ENCODE measurements around the gene FGF13. TPM values are rescaled to one million over a fixed set of nuclear protein-coding genes. Genes with fewer than 3 reads are reported as not detected.
A peak's percentile ranks its signal among the peaks of the same experiment; 100 is the strongest.

The FGF13 gene
- 60.2 TPM for polyA plus RNA-seq (2013, experiment 1 of 2)
- 61.5 TPM for polyA plus RNA-seq (2013, experiment 2 of 2)

DNA sequence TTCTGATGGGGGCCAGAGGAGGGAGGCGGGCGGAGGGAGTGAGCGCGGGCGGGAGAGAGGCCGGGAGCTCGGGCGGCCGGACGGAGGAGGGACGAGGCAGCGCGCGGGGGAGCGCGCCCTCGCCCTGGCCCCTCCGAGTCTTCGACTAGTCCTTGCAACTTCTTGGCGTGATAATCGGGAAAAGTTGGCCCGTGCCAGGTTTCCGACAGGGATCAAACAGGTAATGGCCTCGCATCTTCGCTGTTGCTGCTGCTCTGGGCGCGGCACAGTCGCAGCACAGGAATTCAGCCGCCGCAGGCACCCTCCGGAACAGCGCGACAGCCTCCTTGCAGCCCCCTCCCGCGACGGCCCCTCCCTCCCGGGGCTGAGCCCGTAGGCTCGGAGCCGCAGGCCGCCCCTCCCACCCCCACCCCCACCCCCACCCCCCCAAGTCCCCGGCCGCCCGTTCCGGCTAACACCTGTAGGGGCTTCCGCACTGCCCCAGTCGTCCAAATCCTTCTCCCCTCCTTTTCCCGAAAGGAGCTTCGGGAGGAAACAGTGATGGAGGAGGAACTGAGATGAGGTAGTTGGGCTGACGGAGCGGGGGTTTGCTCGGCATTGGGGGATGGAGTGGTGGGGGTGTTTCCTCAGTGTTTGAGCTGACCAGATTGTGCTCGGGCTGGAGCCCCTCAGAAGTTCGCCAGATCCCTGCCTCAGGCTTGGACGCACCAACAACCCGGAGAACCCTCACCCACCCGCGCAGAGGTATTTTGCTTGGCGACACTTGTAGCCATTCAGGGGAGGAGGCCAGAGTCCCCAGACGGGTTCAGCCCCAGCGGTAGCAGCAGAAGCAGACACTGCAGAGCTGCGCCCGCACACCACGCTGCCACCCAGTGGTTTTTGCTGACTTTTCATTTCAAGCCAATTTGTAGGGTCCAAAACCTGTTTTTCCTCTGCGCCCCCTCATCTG lies at the start of gene FGF13:
Gene FGF13 (minus strand): TSS at position 319 of the 949 bp plus-strand sequence. CDS start 714 bp downstream, outside the sequence.
- WGBS (ENCODE audit: extremely low coverage, insufficient coverage, low lambda C conversion rate) = no CpG with 5 or more reads among the region's 65 CpGs
- peak within 1 kb of the TSS; percentile 84 for H3K9ac ChIP-seq (ENCODE audit: low read length)
- DNase-seq = peak; percentile 86
- H3K79me1 ChIP-seq (ENCODE audit: low read length) = no peaks in the 10 kb centered on the region
- peak within 1 kb of the TSS; percentile 4 for H3K4ac ChIP-seq (ENCODE audit: low read depth, low read length)
- H3K27me3 ChIP-seq (ENCODE audit: insufficient read depth, low read length, poor library complexity) = no peaks in the 10 kb centered on the region
- no peak within 1 kb of the TSS for H2BK120ac ChIP-seq (ENCODE audit: low read depth, low read length)
- peak within 1 kb of the TSS; percentile 71 for H3K4me3 ChIP-seq (ENCODE audit: low read length)
- H3K36me3 ChIP-seq (ENCODE audit: control insufficient read depth, insufficient read depth, low read length) = no peaks in the 10 kb centered on the region
- peak within 1 kb of the TSS; percentile 88 for H3K18ac ChIP-seq (ENCODE audit: low read length)
- no peak within 1 kb of the TSS for H2BK5ac ChIP-seq (ENCODE audit: low read length)
- H3K27ac ChIP-seq (ENCODE audit: low read depth, low read length) = peak within 1 kb of the TSS; percentile 93
- no peaks in the 10 kb centered on the region for H3K4me1 ChIP-seq (ENCODE audit: control insufficient read depth, low read depth, low read length)
- no peak within 1 kb of the TSS for H2BK15ac ChIP-seq (replicated peaks; ENCODE audit: low read depth)
- H3K4me2 ChIP-seq (ENCODE audit: low read length) = peak within 1 kb of the TSS; percentile 62
- peak within 1 kb of the TSS; percentile 91 for H3K56ac ChIP-seq (ENCODE audit: low read length)
- H4K5ac ChIP-seq (ENCODE audit: low read length) = no peak within 1 kb of the TSS
- no peak within 1 kb of the TSS for H4K8ac ChIP-seq (ENCODE audit: low read depth, low read length)
- H3K79me2 ChIP-seq (ENCODE audit: control insufficient read depth, insufficient read depth, low read length) = peaks cover 15% of the 10 kb centered on the region
- H3K23ac ChIP-seq (ENCODE audit: low read length) = no peak within 1 kb of the TSS
- no peak within 1 kb of the TSS for H2AK5ac ChIP-seq (ENCODE audit: low read length)

DNA sequence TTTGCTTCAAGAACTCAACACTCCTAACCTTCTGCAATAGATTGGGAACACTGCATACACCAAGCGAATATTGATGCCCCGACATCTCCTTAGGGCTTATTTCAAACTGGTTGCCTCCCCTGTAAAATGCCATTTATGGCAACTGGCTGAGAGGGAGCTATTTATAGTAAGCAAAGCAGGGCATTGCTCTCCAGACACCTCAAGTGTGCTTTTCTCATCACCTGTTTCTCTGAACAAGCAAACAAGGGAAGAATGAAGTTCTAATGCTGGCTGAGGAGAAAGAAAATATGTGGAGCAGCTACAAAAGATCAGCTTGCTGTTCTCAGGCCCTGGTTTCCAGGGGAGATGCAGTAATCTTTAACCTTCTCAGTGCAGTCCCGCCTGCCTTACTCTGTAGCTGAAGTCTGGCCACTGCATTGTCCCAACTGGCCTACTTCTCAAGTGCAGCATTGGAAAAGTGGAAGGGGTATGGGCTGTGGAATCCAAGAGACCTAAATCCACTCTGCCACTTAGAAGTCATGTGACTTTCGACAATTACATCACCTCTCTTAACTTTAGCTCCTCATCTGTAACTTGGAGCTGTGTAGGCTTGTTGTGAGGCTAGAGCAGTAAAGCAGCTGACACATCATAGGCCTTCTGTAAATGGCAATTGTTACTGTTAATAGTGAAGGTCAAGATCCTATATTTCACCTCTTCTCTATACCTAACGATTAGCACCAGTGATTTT lies 47.9 kb upstream of the FGF13 start:
- Histone ChIP-seq H4K8ac (ENCODE audit: low read depth, low read length) (no peak overlapping the region), H2BK5ac (ENCODE audit: low read length) (no peak overlapping the region), H3K4me3 (ENCODE audit: low read length) (no peak overlapping the region), H3K9ac (ENCODE audit: low read length) (no peak overlapping the region), H3K4ac (ENCODE audit: low read depth, low read length) (no peak overlapping the region), H4K5ac (ENCODE audit: low read length) (no peak overlapping the region), H3K4me2 (ENCODE audit: low read length) (no peak overlapping the region), H3K23ac (ENCODE audit: low read length) (no peak overlapping the region), H3K27ac (ENCODE audit: low read depth, low read length) (no peak overlapping the region), H3K27me3 (ENCODE audit: insufficient read depth, low read length, poor library complexity) (no peaks in the 10 kb centered on the region), H3K18ac (ENCODE audit: low read length) (no peak overlapping the region), H2BK15ac (replicated peaks; ENCODE audit: low read depth) (no peak overlapping the region), H3K79me1 (ENCODE audit: low read length) (no peaks in the 10 kb centered on the region), H2BK120ac (ENCODE audit: low read depth, low read length) (no peak overlapping the region), H3K79me2 (ENCODE audit: control insufficient read depth, insufficient read depth, low read length) (no peaks in the 10 kb centered on the region), H3K56ac (ENCODE audit: low read length) (no peak overlapping the region), H3K36me3 (ENCODE audit: control insufficient read depth, insufficient read depth, low read length) (no peaks in the 10 kb centered on the region), H2AK5ac (ENCODE audit: low read length) (no peak overlapping the region), H3K4me1 (ENCODE audit: control insufficient read depth, low read depth, low read length) (no peaks in the 10 kb centered on the region)
- no CpG with 5 or more reads among the region's 5 CpGs for WGBS (ENCODE audit: extremely low coverage, insufficient coverage, low lambda C conversion rate)
- DNase-seq = no peak

DNA sequence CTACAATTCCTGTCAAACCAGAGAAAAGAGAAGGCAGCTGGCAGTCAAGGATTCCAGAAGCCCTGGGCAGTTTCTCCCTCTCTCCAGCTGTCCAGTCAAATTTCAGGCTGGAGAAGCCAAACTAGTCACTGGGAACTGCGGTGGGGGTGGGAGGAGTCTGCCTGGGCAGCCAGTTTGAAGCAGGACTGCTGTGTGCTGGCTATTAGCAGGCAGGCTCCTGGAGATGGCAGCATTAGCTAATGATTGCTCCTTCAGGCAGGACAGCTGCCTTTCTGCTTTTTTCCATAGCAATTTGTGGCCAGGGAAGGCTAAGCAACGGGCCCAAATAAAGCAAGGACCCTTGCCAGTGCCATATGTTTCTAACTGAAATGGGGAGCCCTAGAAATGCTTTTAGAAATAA lies 44.7 kb upstream of the FGF13 start:
- Histone ChIP-seq H3K18ac (ENCODE audit: low read length) (no peak overlapping the region), H3K4ac (ENCODE audit: low read depth, low read length) (no peak overlapping the region), H4K8ac (ENCODE audit: low read depth, low read length) (no peak overlapping the region), H3K9ac (ENCODE audit: low read length) (no peak overlapping the region), H3K79me1 (ENCODE audit: low read length) (no peaks in the 10 kb centered on the region), H4K5ac (ENCODE audit: low read length) (no peak overlapping the region), H3K4me2 (ENCODE audit: low read length) (no peak overlapping the region), H2AK5ac (ENCODE audit: low read length) (no peak overlapping the region), H2BK120ac (ENCODE audit: low read depth, low read length) (no peak overlapping the region), H2BK15ac (replicated peaks; ENCODE audit: low read depth) (no peak overlapping the region), H3K56ac (ENCODE audit: low read length) (no peak overlapping the region), H3K4me1 (ENCODE audit: control insufficient read depth, low read depth, low read length) (no peaks in the 10 kb centered on the region), H3K36me3 (ENCODE audit: control insufficient read depth, insufficient read depth, low read length) (no peaks in the 10 kb centered on the region), H2BK5ac (ENCODE audit: low read length) (no peak overlapping the region), H3K23ac (ENCODE audit: low read length) (no peak overlapping the region), H3K27ac (ENCODE audit: low read depth, low read length) (no peak overlapping the region), H3K27me3 (ENCODE audit: insufficient read depth, low read length, poor library complexity) (no peaks in the 10 kb centered on the region), H3K79me2 (ENCODE audit: control insufficient read depth, insufficient read depth, low read length) (no peaks in the 10 kb centered on the region), H3K4me3 (ENCODE audit: low read length) (no peak overlapping the region)
- WGBS (ENCODE audit: extremely low coverage, insufficient coverage, low lambda C conversion rate) = no CpG with 5 or more reads among the region's 2 CpGs
- peak; percentile 78 for DNase-seq

DNA sequence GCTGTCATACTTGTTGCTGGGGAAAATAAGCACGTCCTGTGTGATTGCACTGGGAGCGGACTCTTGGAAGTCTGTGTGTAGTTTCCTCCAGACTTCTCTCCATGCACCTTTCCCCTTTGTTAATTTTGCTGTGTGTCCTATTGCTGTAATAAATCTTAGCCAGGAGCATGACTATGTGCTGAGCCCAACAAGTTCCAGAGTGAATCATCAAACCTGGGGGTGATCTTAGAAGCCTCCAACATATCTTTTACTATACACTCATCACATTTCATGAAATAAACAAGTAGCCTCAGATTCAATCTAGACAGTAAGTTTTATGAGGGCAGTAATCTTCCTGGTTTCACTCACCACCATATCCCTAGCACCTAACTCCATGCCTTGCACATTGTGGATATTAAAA lies 43.3 kb upstream of the FGF13 start:
- Histone ChIP-seq H3K4me2 (ENCODE audit: low read length) (no peak overlapping the region), H3K56ac (ENCODE audit: low read length) (no peak overlapping the region), H3K79me1 (ENCODE audit: low read length) (no peaks in the 10 kb centered on the region), H2AK5ac (ENCODE audit: low read length) (no peak overlapping the region), H3K27me3 (ENCODE audit: insufficient read depth, low read length, poor library complexity) (no peaks in the 10 kb centered on the region), H3K4me1 (ENCODE audit: control insufficient read depth, low read depth, low read length) (no peaks in the 10 kb centered on the region), H3K79me2 (ENCODE audit: control insufficient read depth, insufficient read depth, low read length) (no peaks in the 10 kb centered on the region), H3K23ac (ENCODE audit: low read length) (no peak overlapping the region), H3K18ac (ENCODE audit: low read length) (no peak overlapping the region), H2BK15ac (replicated peaks; ENCODE audit: low read depth) (no peak overlapping the region), H3K4ac (ENCODE audit: low read depth, low read length) (no peak overlapping the region), H4K8ac (ENCODE audit: low read depth, low read length) (no peak overlapping the region), H3K27ac (ENCODE audit: low read depth, low read length) (no peak overlapping the region), H3K9ac (ENCODE audit: low read length) (no peak overlapping the region), H3K36me3 (ENCODE audit: control insufficient read depth, insufficient read depth, low read length) (no peaks in the 10 kb centered on the region), H2BK5ac (ENCODE audit: low read length) (no peak overlapping the region), H3K4me3 (ENCODE audit: low read length) (no peak overlapping the region), H4K5ac (ENCODE audit: low read length) (no peak overlapping the region), H2BK120ac (ENCODE audit: low read depth, low read length) (no peak overlapping the region)
- DNase-seq = no peak
- WGBS (ENCODE audit: extremely low coverage, insufficient coverage, low lambda C conversion rate) = no CpG with 5 or more reads among the region's 2 CpGs

DNA sequence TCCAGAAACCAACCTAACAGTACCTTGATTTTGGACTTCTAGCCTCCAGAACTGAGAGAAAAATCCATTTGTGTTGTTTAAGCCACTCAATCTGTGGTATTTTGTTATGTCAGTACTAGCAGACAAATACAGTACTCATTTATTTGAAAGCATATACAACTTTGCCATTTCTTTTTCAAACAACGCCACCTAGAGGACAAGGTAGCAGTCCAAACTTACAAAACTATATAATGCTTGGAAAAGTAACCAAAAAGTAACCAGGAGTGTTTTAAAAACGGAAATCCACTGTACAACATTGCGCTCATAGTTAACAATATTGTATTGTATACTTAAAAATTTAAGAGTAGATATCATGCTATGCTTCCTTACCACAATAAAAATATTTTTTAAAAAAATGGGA lies 37.0 kb upstream of the FGF13 start:
- no peak overlapping the region for H3K9ac ChIP-seq (ENCODE audit: low read length)
- no CpG with 5 or more reads among the region's 3 CpGs for WGBS (ENCODE audit: extremely low coverage, insufficient coverage, low lambda C conversion rate)
- no peak overlapping the region for H4K5ac ChIP-seq (ENCODE audit: low read length)
- no peaks in the 10 kb centered on the region for H3K79me1 ChIP-seq (ENCODE audit: low read length)
- no peak overlapping the region for H3K4ac ChIP-seq (ENCODE audit: low read depth, low read length)
- no peaks in the 10 kb centered on the region for H3K79me2 ChIP-seq (ENCODE audit: control insufficient read depth, insufficient read depth, low read length)
- no peak overlapping the region for H4K8ac ChIP-seq (ENCODE audit: low read depth, low read length)
- no peak overlapping the region for H3K4me2 ChIP-seq (ENCODE audit: low read length)
- H2BK120ac ChIP-seq (ENCODE audit: low read depth, low read length) = no peak overlapping the region
- H3K56ac ChIP-seq (ENCODE audit: low read length) = no peak overlapping the region
- no peak overlapping the region for H2BK15ac ChIP-seq (replicated peaks; ENCODE audit: low read depth)
- H3K27ac ChIP-seq (ENCODE audit: low read depth, low read length) = no peak overlapping the region
- no peak overlapping the region for H2AK5ac ChIP-seq (ENCODE audit: low read length)
- H3K18ac ChIP-seq (ENCODE audit: low read length) = no peak overlapping the region
- no peak for DNase-seq
- no peaks in the 10 kb centered on the region for H3K27me3 ChIP-seq (ENCODE audit: insufficient read depth, low read length, poor library complexity)
- H3K4me3 ChIP-seq (ENCODE audit: low read length) = no peak overlapping the region
- no peaks in the 10 kb centered on the region for H3K4me1 ChIP-seq (ENCODE audit: control insufficient read depth, low read depth, low read length)
- no peak overlapping the region for H2BK5ac ChIP-seq (ENCODE audit: low read length)
- no peaks in the 10 kb centered on the region for H3K36me3 ChIP-seq (ENCODE audit: control insufficient read depth, insufficient read depth, low read length)
- H3K23ac ChIP-seq (ENCODE audit: low read length) = no peak overlapping the region

All from mesendoderm (in vitro differentiated cells).